ENCODE measurements around the gene SLC8A2. TPM values are rescaled to one million over a fixed set of nuclear protein-coding genes. Genes with fewer than 3 reads are reported as not detected.
"Not testable (repeated sequence)": the region's sequence is repeated elsewhere in the genome, so short reads cannot be mapped to it uniquely, and the experiment has no call there.

The SLC8A2 gene
- total RNA-seq, 1 experiment from 2014 or later = 11.3 TPM

- not testable (repeated sequence) for H2BK15ac ChIP-seq (ENCODE audit: low read depth, low read length); H3K27ac ChIP-seq (ENCODE audit: insufficient read length, low read depth, low read length); H2AK5ac ChIP-seq (ENCODE audit: insufficient read length, low read length); H4K91ac ChIP-seq (ENCODE audit: insufficient read length, low read depth, low read length); H4K8ac ChIP-seq (replicated peaks; ENCODE audit: insufficient read length, low read depth, low read length); H3K4me1 ChIP-seq (ENCODE audit: insufficient read depth, low read length); H3K9ac ChIP-seq (ENCODE audit: extremely low read depth, insufficient read length, low read length); DNase-seq; H2BK20ac ChIP-seq (ENCODE audit: low read depth, low read length, poor library complexity, severe bottlenecking); H3K23ac ChIP-seq (ENCODE audit: insufficient read length, low read depth, low read length); H3K4me2 ChIP-seq (ENCODE audit: insufficient read depth, insufficient read length, low read length); H3K79me2 ChIP-seq (ENCODE audit: insufficient read depth, low read length); H3K56ac ChIP-seq (ENCODE audit: insufficient read length, low read depth, low read length); H3K36me3 Mint-ChIP-seq (ENCODE audit: insufficient read depth in 1 of 3, low read depth in 3 of 3); H2BK120ac ChIP-seq (ENCODE audit: low read depth, low read length, poor library complexity, severe bottlenecking); H3K4ac ChIP-seq (ENCODE audit: low read depth, low read length); H3K27me3 Mint-ChIP-seq (ENCODE audit: low read depth); H3K4me3 Mint-ChIP-seq; H4K20me1 ChIP-seq (ENCODE audit: control insufficient read depth, insufficient read depth, insufficient read length); H3K9me3 ChIP-seq (ENCODE audit: control insufficient read depth, low read depth, low read length); H3K23me2 ChIP-seq (ENCODE audit: insufficient read length, low read depth, low read length, poor library complexity, severe bottlenecking); H2BK5ac ChIP-seq (ENCODE audit: insufficient read length, low read length); H3T11ph ChIP-seq (ENCODE audit: low read length); H3K79me1 ChIP-seq (ENCODE audit: insufficient read depth, low read depth, low read length, poor library complexity, severe bottlenecking); H3K9me3 Mint-ChIP-seq; H2BK12ac ChIP-seq (ENCODE audit: insufficient read length, low read depth, low read length); H3K18ac ChIP-seq (ENCODE audit: insufficient read length, low read depth, low read length); H2AFZ ChIP-seq (ENCODE audit: low read length); H3K27me3 ChIP-seq (ENCODE audit: insufficient read depth, low read length); H3K14ac ChIP-seq (ENCODE audit: insufficient read depth, low read length); H3K27ac Mint-ChIP-seq; H4K5ac ChIP-seq (ENCODE audit: insufficient read length, low read depth, low read length)
- peaks cover 17 to 25% of the 10 kb centered on the region in 2 experiments for H3K4me1 Mint-ChIP-seq
- no CpG with 5 or more reads among the region's 3 CpGs for WGBS (ENCODE audit: extremely low coverage, insufficient read length, low lambda C conversion rate)
These were observed 84.1 kb downstream of the SLC8A2 start for GRCh38 chr19:47387623-47388022.

GRCh38 chr19:47386582-47386981 lies 85.1 kb downstream of the SLC8A2 start:
- not testable (repeated sequence) for H3K9me3 ChIP-seq (ENCODE audit: control insufficient read depth, low read depth, low read length); H3K79me1 ChIP-seq (ENCODE audit: insufficient read depth, low read depth, low read length, poor library complexity, severe bottlenecking); H2BK15ac ChIP-seq (ENCODE audit: low read depth, low read length); H3K4me3 Mint-ChIP-seq; H3K27ac Mint-ChIP-seq; H3K56ac ChIP-seq (ENCODE audit: insufficient read length, low read depth, low read length); H2AK5ac ChIP-seq (ENCODE audit: insufficient read length, low read length); DNase-seq; H3K4me1 ChIP-seq (ENCODE audit: insufficient read depth, low read length); H2BK12ac ChIP-seq (ENCODE audit: insufficient read length, low read depth, low read length); H4K8ac ChIP-seq (replicated peaks; ENCODE audit: insufficient read length, low read depth, low read length); H2BK20ac ChIP-seq (ENCODE audit: low read depth, low read length, poor library complexity, severe bottlenecking); H3K18ac ChIP-seq (ENCODE audit: insufficient read length, low read depth, low read length); H4K91ac ChIP-seq (ENCODE audit: insufficient read length, low read depth, low read length); H3T11ph ChIP-seq (ENCODE audit: low read length); H3K4ac ChIP-seq (ENCODE audit: low read depth, low read length); H3K23me2 ChIP-seq (ENCODE audit: insufficient read length, low read depth, low read length, poor library complexity, severe bottlenecking); H2AFZ ChIP-seq (ENCODE audit: low read length); H3K27ac ChIP-seq (ENCODE audit: insufficient read length, low read depth, low read length); H3K27me3 Mint-ChIP-seq (ENCODE audit: low read depth); H3K4me2 ChIP-seq (ENCODE audit: insufficient read depth, insufficient read length, low read length); H3K79me2 ChIP-seq (ENCODE audit: insufficient read depth, low read length); H4K5ac ChIP-seq (ENCODE audit: insufficient read length, low read depth, low read length); H3K9me3 Mint-ChIP-seq; H3K23ac ChIP-seq (ENCODE audit: insufficient read length, low read depth, low read length); H2BK120ac ChIP-seq (ENCODE audit: low read depth, low read length, poor library complexity, severe bottlenecking); H3K14ac ChIP-seq (ENCODE audit: insufficient read depth, low read length); H3K27me3 ChIP-seq (ENCODE audit: insufficient read depth, low read length); H4K20me1 ChIP-seq (ENCODE audit: control insufficient read depth, insufficient read depth, insufficient read length); H3K9ac ChIP-seq (ENCODE audit: extremely low read depth, insufficient read length, low read length); H2BK5ac ChIP-seq (ENCODE audit: insufficient read length, low read length)
- H3K36me3 Mint-ChIP-seq (ENCODE audit: insufficient read depth in 1 of 3, low read depth in 3 of 3) = peaks cover 2 to 14% (median 9%) of the 10 kb centered on the region in 3 experiments; a peak in 6 of 7 replicates
- WGBS (ENCODE audit: extremely low coverage, insufficient read length, low lambda C conversion rate) = no CpG with 5 or more reads among the region's 12 CpGs
- H3K4me1 Mint-ChIP-seq = peaks cover 13 to 24% of the 10 kb centered on the region in 2 experiments

Data from H9 (cell line).